Occipital lobe (tissue), 3 donors: Measurements from ENCODE around the gene CIDEA. TPM values are rescaled to one million over a fixed set of nuclear protein-coding genes. Genes with fewer than 3 reads are reported as not detected.

Experiments used
- DNase-seq: peaks from one replicate; lab custom pipeline; 2025; lab: John Stamatoyannopoulos, UW
- small RNA-seq: library from RNA; depleted of rRNA; stranded (forward); fragments of <200 nt; gene quantifications from one replicate; pipeline ENCODE3, GENCODE V24; 2014
- total RNA-seq: library from RNA; depleted of rRNA; stranded (reverse); fragments of >200 nt; gene quantifications from one replicate; pipeline ENCODE4 v1.2.3, GENCODE V29; 2014

Gene CIDEA
- total RNA-seq, 1 donor from 2014 or later, result 3.3 TPM

DNA sequence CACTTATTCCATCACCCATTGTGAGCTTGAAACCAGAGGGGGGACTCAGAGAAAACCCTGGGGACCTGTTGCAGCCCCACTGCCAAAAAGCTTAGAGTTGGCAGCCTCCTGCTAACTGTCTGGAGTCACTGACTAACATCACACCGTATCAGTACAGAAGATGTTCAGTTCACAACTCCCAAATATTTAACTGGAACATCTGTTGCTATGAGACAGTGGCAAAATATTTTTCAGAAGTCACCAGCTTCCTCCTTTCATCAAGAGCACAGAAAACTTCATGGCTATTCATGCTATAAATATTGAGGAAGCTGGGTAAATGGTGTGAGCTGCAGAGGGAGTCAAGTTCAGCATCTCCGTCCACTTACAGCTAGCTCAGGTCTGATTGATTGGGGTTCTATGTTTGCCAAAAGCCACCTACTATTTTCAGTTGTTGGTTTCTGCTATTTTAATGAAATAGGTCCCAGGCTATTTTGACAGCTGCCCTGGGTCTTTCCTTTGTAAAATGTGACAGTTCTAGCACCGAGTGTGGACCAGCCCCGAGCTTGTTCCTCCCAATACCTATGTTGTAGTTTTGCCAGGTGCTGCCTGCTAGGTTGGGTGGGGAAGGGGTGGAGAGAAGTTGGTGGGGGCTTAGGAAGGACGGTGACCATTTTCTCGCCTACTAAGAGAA is 63.6 kb downstream of the CIDEA start:
- DNase-seq, result no peak

DNA sequence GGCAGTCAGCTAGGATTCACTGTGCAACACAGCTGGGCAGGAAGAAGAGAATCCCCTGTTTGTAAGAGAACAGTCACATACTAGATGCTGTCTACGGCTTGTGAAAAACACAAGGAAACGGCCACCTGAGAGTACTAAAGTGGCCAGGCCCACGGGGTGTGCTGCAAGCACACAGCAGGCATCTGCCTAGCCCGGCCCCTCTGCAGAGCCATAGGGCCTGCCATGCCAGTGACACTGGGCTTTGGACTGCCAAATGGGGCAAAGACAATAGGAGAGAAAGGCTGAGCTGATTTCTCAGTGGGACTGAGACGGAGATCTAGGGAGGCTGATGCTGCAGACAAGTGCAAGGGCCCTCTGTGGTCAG is 64.2 kb downstream of the CIDEA start:
- no peak for DNase-seq

DNA sequence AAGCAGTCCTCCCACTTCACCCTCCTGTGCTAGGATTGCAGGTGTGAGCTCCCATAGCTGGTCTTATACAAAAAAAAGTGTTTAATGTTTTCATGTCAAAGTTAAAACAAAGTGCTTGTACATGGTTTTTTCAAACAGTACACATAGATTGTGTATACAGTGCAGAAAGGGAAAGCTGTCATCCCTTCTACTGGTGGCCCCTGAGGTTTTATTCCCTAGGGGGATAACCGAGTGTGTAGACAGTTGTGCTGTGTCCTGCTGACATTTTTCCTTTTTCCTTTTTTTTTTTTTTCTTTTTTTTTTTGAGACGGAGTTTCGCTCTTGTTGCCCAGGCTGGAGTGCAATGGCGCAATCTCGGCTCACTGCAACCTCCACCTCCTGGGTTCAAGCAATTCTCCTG is 64.7 kb downstream of the CIDEA start:
- no peak for DNase-seq

DNA sequence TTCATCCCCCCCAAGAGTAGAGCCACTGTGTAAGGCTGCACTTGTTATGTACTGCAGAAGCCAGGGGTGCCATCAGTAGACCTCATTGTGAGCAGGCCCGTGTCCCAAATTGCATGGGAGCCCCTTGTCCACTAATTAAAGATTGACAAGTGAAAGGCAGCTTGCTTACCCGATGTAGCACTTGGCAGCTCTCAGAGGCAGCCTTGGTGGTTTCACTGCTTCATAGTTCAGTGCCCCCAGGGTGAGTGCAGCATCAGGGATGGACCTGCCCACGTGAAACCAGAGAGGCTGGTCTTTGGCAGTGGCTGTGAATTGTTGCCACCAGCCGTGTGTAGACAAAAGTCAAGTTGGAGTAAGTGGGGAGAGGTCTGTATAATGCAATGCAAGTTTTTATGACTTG is 67.2 kb downstream of the CIDEA start:
- no peak for DNase-seq

DNA sequence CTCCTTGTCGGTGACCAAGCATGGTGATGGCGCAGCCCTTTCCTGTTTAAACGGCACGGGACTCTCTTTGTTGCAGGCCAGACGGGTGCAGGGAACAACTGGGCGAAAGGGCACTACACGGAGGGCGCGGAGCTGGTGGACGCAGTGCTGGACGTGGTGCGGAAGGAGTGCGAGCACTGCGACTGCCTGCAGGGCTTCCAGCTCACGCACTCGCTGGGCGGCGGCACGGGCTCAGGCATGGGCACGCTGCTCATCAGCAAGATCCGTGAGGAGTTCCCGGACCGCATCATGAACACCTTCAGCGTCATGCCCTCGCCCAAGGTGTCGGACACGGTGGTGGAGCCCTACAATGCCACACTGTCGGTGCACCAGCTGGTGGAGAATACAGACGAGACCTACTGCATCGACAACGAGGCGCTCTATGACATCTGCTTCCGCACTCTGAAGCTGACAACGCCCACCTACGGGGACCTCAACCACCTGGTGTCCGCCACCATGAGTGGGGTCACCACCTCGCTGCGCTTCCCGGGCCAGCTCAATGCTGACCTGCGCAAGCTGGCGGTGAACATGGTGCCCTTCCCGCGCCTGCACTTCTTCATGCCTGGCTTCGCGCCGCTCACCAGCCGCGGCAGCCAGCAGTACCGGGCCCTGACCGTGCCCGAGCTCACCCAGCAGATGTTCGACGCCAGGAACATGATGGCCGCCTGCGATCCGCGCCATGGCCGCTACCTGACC is 71.0 kb downstream of the CIDEA start:
- DNase-seq, result no peak

DNA sequence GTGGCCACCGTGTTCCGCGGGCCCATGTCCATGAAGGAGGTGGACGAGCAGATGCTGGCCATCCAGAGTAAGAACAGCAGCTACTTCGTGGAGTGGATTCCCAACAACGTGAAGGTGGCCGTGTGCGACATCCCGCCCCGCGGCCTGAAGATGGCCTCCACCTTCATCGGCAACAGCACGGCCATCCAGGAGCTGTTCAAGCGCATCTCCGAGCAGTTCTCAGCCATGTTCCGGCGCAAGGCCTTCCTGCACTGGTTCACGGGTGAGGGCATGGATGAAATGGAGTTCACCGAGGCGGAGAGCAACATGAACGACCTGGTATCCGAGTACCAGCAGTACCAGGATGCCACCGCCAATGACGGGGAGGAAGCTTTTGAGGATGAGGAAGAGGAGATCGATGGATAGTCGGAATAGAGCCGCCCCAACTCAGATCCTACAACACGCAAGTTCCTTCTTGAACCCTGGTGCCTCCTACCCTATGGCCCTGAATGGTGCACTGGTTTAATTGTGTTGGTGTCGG is 71.6 kb downstream of the CIDEA start:
- DNase-seq, result no peak

DNA sequence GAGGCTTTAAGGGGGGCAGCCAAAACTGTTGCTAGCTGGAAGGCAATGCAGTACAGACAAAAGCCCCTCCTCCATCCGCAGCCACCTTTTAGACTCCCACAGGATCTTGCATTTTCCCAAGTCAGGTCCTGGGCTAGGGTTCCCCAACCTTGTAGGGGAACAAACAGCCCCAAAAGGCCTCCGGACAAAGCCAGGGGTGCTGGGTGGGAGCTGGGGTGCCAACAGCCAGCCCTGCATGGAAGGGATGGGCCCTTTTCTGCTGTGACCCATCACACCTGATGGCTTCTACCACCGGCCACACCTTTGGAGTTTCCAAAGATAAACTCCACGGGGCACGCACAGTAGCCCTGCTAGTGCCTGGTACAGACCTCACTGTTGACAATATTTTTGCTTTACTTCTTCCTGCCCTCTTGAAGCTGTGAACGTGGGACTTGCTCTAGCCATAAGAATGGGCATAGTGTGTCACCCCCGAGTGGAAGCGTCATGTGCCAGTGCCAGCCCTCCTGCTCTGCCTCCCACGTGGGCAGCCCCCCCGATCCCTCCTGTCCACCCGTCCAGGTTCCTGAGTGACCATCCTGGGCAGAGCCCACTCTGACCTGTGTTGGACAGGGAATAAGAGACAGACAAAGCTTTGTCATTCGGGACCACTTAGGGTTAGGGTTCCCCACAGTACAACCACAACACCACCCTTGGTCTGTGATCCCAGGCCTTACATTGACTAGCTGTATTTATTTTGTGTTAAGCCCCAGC is 72.7 kb downstream of the CIDEA start:
- DNase-seq, result no peak

Small RNAs within 50 kb of the gene (small RNA-seq; reads per million reads assigned to genes)
- gene RNU6-170P, result not detected

Other genes with a start within 250 kb of the CIDEA start
- gene ANKRD62, start 160.5 kb upstream of the CIDEA start, total RNA-seq, result 0.16 TPM
- gene TUBB6, start 53.9 kb downstream of the CIDEA start, total RNA-seq, result 36.8 TPM
- 39.3 TPM for gene AFG3L2, start 122.9 kb downstream of the CIDEA start, total RNA-seq
- gene PRELID3A, start 153.6 kb downstream of the CIDEA start, total RNA-seq, result 4.8 TPM